ENCODE data around the gene SPOCK2. TPM values are rescaled to one million over a fixed set of nuclear protein-coding genes. Genes with fewer than 3 reads are reported as not detected.

SPOCK2 gene
- total and polyA plus RNA-seq, 9 donors = 1.4 to 77.7 (median 8.7) TPM

- Histone ChIP-seq H3K9me3 (no peaks in the 10 kb centered on the region), H3K4me3 (peak overlapping the region; percentile 9), H3K36me3 (no peaks in the 10 kb centered on the region), H3K4me1 (ENCODE audit: insufficient read depth) (peaks cover 12% of the 10 kb centered on the region), H3K27ac (no peak overlapping the region), H3K27me3 (no peaks in the 10 kb centered on the region)
- TF ChIP-seq EP300 (IDR thresholded peaks at IDR 0.05) (no peak), POLR2A (IDR thresholded peaks at IDR 0.05) (no peak)
- TF ChIP-seq, protein P1, sequence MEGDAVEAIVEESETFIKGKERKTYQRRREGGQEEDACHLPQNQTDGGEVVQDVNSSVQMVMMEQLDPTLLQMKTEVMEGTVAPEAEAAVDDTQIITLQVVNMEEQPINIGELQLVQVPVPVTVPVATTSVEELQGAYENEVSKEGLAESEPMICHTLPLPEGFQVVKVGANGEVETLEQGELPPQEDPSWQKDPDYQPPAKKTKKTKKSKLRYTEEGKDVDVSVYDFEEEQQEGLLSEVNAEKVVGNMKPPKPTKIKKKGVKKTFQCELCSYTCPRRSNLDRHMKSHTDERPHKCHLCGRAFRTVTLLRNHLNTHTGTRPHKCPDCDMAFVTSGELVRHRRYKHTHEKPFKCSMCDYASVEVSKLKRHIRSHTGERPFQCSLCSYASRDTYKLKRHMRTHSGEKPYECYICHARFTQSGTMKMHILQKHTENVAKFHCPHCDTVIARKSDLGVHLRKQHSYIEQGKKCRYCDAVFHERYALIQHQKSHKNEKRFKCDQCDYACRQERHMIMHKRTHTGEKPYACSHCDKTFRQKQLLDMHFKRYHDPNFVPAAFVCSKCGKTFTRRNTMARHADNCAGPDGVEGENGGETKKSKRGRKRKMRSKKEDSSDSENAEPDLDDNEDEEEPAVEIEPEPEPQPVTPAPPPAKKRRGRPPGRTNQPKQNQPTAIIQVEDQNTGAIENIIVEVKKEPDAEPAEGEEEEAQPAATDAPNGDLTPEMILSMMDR (IDR thresholded peaks at IDR 0.05) = no peak
- intact Hi-C loops (cut with DNase I) = no loop called here
- 41 to 54% (median 50%) methylated on average over 38 to 61 of the region's 61 CpGs for WGBS, 3 donors
- no peak for DNase-seq
Observed at GRCh38 chr10:72086466-72087391, 1.6 kb downstream of the SPOCK2 start.

- H3K27ac ChIP-seq = no peak overlapping the region
- H3K27me3 ChIP-seq = no peaks in the 10 kb centered on the region
- 73 to 85% (median 77%) methylated on average over 1 of the region's 1 CpG for WGBS, 3 donors
- TF ChIP-seq EP300 (IDR thresholded peaks at IDR 0.05) (no peak), POLR2A (IDR thresholded peaks at IDR 0.05) (no peak)
- TF ChIP-seq, protein P1 (IDR thresholded peaks at IDR 0.05) = no peak
- intact Hi-C loops (cut with DNase I) = no loop called here
- no peak for DNase-seq
- peaks cover 12% of the 10 kb centered on the region for H3K4me1 ChIP-seq (ENCODE audit: insufficient read depth)
- no peaks in the 10 kb centered on the region for H3K36me3 ChIP-seq
- H3K9me3 ChIP-seq = no peaks in the 10 kb centered on the region
- no peak overlapping the region for H3K4me3 ChIP-seq
Observed at GRCh38 chr10:72085864-72086465, 2.4 kb downstream of the SPOCK2 start.

- WGBS, 3 donors = 96 to 100% (median 97%) methylated on average over 6 of the region's 6 CpGs
- H3K36me3 ChIP-seq = no peaks in the 10 kb centered on the region
- peaks cover 12% of the 10 kb centered on the region for H3K4me1 ChIP-seq (ENCODE audit: insufficient read depth)
- intact Hi-C loops (cut with DNase I) = no loop called here
- H3K9me3 ChIP-seq = no peaks in the 10 kb centered on the region
- TF ChIP-seq, protein P1 (IDR thresholded peaks at IDR 0.05) = no peak
- TF ChIP-seq EP300 (IDR thresholded peaks at IDR 0.05) (no peak), POLR2A (IDR thresholded peaks at IDR 0.05) (no peak)
- no peak overlapping the region for H3K27ac ChIP-seq
- peak in 1 of 5 donors; percentile 6 for DNase-seq
- H3K4me3 ChIP-seq = no peak overlapping the region
- H3K27me3 ChIP-seq = no peaks in the 10 kb centered on the region
Observed at GRCh38 chr10:72085166-72085565, 3.2 kb downstream of the SPOCK2 start.

- no peak for TF ChIP-seq POLR2A (IDR thresholded peaks at IDR 0.05)
- TF ChIP-seq, protein P1 (IDR thresholded peaks at IDR 0.05) = no peak
- no peak for TF ChIP-seq EP300 (IDR thresholded peaks at IDR 0.05)
- Histone ChIP-seq H3K4me3 (no peak overlapping the region), H3K27ac (no peak overlapping the region), H3K4me1 (ENCODE audit: insufficient read depth) (peaks cover 12% of the 10 kb centered on the region), H3K9me3 (no peaks in the 10 kb centered on the region), H3K27me3 (no peaks in the 10 kb centered on the region), H3K36me3 (no peaks in the 10 kb centered on the region)
- WGBS, 3 donors = 91 to 94% (median 92%) methylated on average over 16 of the region's 16 CpGs
- intact Hi-C loops (cut with DNase I) = no loop called here
- peak in 1 of 5 donors; percentile 16 for DNase-seq
Observed at GRCh38 chr10:72083790-72084459, 4.4 kb downstream of the SPOCK2 start.
